Neural cell (in vitro differentiated cells): Measurements from ENCODE around the gene VLDLR.

Experiments
- CTCF ChIP-seq: fragments of 450-650 bp; IDR thresholded peaks from 2 replicates; pipeline ENCODE4 v1.5.1; 2014; ENCODE audit warnings: antibody characterized with exemption, mild to moderate bottlenecking, moderate library complexity; ENCODE audit not compliant: poor library complexity, severe bottlenecking
- EP300 ChIP-seq: fragments of 450-650 bp; conservative IDR thresholded peaks from 2 replicates; pipeline ENCODE4 v1.6.1; 2014; ENCODE audit warnings: antibody characterized with exemption, mild to moderate bottlenecking, moderate library complexity; ENCODE audit not compliant: poor library complexity, severe bottlenecking
- EZH2 ChIP-seq: fragments of 200-600, 300-800 bp; shearing (Covaris generic), sonication (generic); IDR thresholded peaks from 2 replicates; pipeline ENCODE4 v1.6.1; 2014; ENCODE audit warnings: antibody characterized with exemption, low read length, borderline replicate concordance, mild to moderate bottlenecking; ENCODE audit not compliant: insufficient read depth, poor library complexity, severe bottlenecking
- MXI1 ChIP-seq: fragments of 450-650 bp; conservative IDR thresholded peaks from 2 replicates; pipeline ENCODE4 v1.6.1; 2014; ENCODE audit warnings: antibody characterized with exemption, mild to moderate bottlenecking; ENCODE audit not compliant: poor library complexity, severe bottlenecking
- POLR2AphosphoS5 ChIP-seq: IDR thresholded peaks from 2 replicates; pipeline ENCODE4 v1.6.1; 2012
- RAD21 ChIP-seq: fragments of 450-650 bp; conservative IDR thresholded peaks from 2 replicates; pipeline ENCODE4 v1.6.1; 2014; ENCODE audit warnings: antibody characterized with exemption, mild to moderate bottlenecking, moderate library complexity
- SMC3 ChIP-seq: fragments of 450-650 bp; conservative IDR thresholded peaks from 2 replicates; pipeline ENCODE4 v1.6.1; 2014; ENCODE audit warnings: antibody characterized with exemption, mild to moderate bottlenecking, moderate library complexity; ENCODE audit not compliant: poor library complexity
- TAF1 ChIP-seq: IDR thresholded peaks from 2 replicates; pipeline ENCODE4 v1.6.1; 2012; ENCODE audit warnings: low read depth
- TF ChIP-seq, protein P1 (sequence below): IDR thresholded peaks from 2 replicates; pipeline ENCODE4 v1.6.1; 2012; ENCODE audit warnings: borderline replicate concordance

- TF ChIP-seq CTCF (no peak), POLR2AphosphoS5 (no peak), EZH2 (no peak), EP300 (no peak), RAD21 (no peak), MXI1 (no peak), TAF1 (no peak), SMC3 (no peak)
- TF ChIP-seq, protein P1, sequence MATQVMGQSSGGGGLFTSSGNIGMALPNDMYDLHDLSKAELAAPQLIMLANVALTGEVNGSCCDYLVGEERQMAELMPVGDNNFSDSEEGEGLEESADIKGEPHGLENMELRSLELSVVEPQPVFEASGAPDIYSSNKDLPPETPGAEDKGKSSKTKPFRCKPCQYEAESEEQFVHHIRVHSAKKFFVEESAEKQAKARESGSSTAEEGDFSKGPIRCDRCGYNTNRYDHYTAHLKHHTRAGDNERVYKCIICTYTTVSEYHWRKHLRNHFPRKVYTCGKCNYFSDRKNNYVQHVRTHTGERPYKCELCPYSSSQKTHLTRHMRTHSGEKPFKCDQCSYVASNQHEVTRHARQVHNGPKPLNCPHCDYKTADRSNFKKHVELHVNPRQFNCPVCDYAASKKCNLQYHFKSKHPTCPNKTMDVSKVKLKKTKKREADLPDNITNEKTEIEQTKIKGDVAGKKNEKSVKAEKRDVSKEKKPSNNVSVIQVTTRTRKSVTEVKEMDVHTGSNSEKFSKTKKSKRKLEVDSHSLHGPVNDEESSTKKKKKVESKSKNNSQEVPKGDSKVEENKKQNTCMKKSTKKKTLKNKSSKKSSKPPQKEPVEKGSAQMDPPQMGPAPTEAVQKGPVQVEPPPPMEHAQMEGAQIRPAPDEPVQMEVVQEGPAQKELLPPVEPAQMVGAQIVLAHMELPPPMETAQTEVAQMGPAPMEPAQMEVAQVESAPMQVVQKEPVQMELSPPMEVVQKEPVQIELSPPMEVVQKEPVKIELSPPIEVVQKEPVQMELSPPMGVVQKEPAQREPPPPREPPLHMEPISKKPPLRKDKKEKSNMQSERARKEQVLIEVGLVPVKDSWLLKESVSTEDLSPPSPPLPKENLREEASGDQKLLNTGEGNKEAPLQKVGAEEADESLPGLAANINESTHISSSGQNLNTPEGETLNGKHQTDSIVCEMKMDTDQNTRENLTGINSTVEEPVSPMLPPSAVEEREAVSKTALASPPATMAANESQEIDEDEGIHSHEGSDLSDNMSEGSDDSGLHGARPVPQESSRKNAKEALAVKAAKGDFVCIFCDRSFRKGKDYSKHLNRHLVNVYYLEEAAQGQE, result no peak
Observed at GRCh38 chr9:2631263-2631662, 9.7 kb downstream of the VLDLR start.
